Islet of Langerhans (tissue), 1 donor: Measurements from ENCODE around the gene SENP2.
"Not testable (repeated sequence)": the region's sequence is repeated elsewhere in the genome, so short reads cannot be mapped to it uniquely, and the experiment has no call there.

Source experiments
- FAIRE-seq: peaks from one replicate; lab custom pipeline; 2011; peaks lifted over from hg19 to GRCh38; lab: Jason Lieb, UNC

Gene SENP2

GRCh38 chr3:185585859-185586685 lies at the start of gene SENP2:
Gene SENP2, plus strand, starts transcription at chr3:185586295. Its CDS starts 119 bp downstream, at chr3:185586414.
- peak; percentile 79 for FAIRE-seq

GRCh38 chr3:185537369-185537970 lies 48.6 kb upstream of the SENP2 start:
- peak; percentile 89 for FAIRE-seq

DNA sequence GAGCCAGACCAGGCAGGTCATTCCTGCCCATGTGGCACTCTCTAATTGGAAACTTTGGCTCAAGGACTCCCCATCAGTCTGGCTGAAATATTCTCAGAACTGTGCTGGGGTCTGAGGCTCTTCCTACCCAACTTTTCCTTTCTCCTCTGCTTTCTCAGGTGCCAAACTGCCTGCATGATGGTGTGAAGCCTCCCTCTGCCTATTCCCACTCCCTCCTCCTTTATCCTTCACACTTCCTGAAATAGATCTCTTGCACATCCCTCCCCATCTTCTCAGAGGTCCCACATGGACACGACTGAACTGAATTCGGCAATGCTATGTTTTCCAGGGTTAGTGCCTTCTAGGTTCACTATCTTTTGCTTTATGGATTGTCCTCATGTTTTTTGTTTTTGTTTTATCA lies 46.2 kb upstream of the SENP2 start:
- no peak for FAIRE-seq

GRCh38 chr3:185540695-185541094 lies 45.4 kb upstream of the SENP2 start:
- FAIRE-seq = no peak

- peak; percentile 93 for FAIRE-seq
Measured at GRCh38 chr3:185549122-185549521, 37.0 kb upstream of the SENP2 start.

GRCh38 chr3:185549651-185550111 lies 36.4 kb upstream of the SENP2 start:
- FAIRE-seq = no peak

- FAIRE-seq = peak; percentile 56
Measured at GRCh38 chr3:185552358-185552877, 33.7 kb upstream of the SENP2 start, which contains the start of gene LIPH. Gene LIPH, minus strand, starts transcription at chr3:185552588. Its CDS starts 117 bp downstream, at chr3:185552471.

DNA sequence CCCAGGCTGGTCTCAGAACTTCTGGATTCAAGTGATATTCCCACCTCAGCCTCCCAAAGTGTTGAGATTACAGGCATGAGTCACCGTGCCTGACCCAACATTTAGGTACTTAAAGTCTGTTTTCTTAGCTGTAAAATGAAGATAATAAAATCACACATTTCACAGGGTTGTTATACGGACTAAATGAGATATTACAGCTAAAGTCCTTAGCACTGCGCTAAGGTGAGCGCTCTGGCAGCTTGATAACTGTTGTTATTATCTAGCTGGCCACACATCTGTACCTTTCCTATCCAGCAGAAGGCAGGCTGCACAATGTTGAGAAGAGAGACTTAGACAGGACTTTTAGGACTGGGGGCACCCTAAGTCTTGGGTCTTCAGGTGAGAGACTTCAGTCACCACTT lies 31.0 kb upstream of the SENP2 start:
- FAIRE-seq = no peak

GRCh38 chr3:185555860-185556347 lies 30.2 kb upstream of the SENP2 start:
- no peak for FAIRE-seq

- FAIRE-seq = not testable (repeated sequence)
Measured at GRCh38 chr3:185556640-185557039, 29.5 kb upstream of the SENP2 start.

DNA sequence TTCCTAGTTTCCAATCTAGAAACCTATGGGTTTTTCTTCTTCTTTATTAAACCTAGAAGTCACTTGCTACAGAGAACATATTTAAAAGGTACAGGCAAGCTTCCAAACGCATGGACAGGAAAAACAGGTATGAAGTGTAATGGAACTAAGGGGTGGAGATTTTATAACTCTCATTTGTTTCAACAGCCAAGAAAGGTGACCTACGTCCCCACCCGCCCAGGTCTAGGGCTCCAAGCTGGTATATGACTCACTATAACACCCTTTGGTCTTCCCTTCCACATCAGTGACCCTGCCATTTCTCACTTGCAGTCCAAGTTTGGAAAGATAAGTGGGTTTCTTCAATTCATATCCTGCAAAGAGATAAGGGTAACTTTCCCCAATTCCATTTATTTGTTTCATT lies 27.7 kb upstream of the SENP2 start:
- no peak for FAIRE-seq

DNA sequence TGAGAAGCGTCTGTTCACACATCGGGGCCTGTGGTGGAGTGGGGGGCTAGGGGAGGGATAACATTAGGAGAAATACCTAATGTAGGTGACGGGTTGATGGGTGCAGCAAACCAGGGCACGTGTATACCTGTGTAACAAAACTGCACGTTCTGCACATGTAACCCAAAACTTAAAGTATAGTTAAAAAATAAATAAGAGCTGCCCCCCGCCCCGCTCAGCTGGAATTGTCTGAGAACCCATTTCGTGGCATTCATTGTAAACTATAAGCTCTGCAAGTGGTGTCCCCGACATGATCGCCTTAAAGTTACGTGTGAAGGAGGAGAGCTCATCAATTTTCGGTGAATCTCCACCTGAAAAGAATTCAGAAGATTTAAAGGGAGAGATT lies 26.4 kb upstream of the SENP2 start:
- no peak for FAIRE-seq

- no peak for FAIRE-seq
Measured at GRCh38 chr3:185560676-185561075, 25.4 kb upstream of the SENP2 start.

DNA sequence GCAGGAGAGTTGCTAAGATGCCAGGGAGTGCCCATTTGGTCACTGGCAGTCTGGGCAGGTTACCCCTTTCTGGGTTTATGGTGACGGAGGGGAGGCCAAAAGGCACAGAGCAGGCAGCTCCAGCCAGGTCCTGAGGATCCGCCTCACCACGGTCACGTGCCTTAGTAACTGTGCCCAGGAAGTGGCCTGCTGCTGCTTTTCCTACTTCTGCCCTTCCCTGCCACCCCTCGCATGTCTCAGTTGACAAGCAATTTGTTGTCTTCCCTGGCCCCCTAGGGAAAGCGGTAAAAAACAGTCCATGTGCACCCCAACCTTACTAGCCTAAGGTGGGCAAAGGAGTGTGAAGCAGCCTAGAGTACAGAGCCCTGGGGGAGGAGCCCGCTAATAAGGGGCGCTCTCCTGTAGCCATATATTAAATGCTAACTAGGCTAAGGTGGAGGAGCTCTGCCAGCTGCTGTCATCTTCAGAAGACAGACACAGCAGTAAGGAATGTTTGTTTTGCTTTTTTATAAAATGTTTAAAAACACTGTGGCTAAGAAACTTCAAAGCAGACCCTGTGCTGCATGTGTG lies 24.6 kb upstream of the SENP2 start:
- FAIRE-seq = no peak

DNA sequence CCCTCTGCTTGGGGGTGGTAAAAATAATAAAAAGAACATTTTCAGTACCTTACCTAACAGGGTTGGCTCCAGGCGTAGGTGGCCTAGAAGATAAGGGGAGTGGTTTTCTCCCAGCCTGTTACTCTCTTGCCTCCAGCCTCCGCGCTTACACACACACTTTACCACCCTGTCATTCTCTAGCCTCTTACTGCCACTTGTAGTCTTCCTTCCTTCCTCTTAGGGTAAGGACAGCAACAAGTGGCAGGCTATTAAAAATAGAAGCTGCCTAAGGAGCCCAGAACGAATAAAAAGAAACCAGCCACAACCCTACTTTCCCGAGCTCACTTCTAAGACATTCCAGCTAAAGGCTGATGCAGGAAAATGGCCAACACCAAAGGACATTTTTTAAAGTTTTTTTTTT lies 24.1 kb upstream of the SENP2 start:
- no peak for FAIRE-seq

GRCh38 chr3:185572183-185572582 lies 13.9 kb upstream of the SENP2 start:
- FAIRE-seq = no peak

- FAIRE-seq = peak; percentile 79
Measured at GRCh38 chr3:185575108-185575869, 10.8 kb upstream of the SENP2 start.

- no peak for FAIRE-seq
Measured at GRCh38 chr3:185582236-185582635, 3.9 kb upstream of the SENP2 start.

GRCh38 chr3:185582871-185583270 lies 3.2 kb upstream of the SENP2 start:
- no peak for FAIRE-seq

- FAIRE-seq = no peak
Measured at GRCh38 chr3:185583925-185584324, 2.2 kb upstream of the SENP2 start.

- no peak for FAIRE-seq
Measured at GRCh38 chr3:185584686-185585085, 1.4 kb upstream of the SENP2 start.

GRCh38 chr3:185585518-185585858 lies 607 bp upstream of the SENP2 start:
- no peak for FAIRE-seq
